Gastrocnemius medialis (tissue), 4 donors: ENCODE results near the gene SLC6A2. TPM values are rescaled to one million over a fixed set of nuclear protein-coding genes. Genes with fewer than 3 reads are reported as not detected.

ENCODE experiments used
- ATAC-seq, 2 donors: fragments of 150-250 bp; one replicate each; pipeline ENCODE4 v1.9.1; 2016
- DNase-seq, 2 donors: peaks; one replicate each; pipeline ENCODE4 v3.0.0-alpha.2; 2019
- H3K27ac ChIP-seq, 4 donors: fragments of 200-600 bp; sonication (generic); 1 replicate in 1 of 4; 2 replicates in 3 of 4; pipeline ENCODE4 v1.5.1; 2016 to 2018; ENCODE audit warnings: mild to moderate bottlenecking in 2 of 4, moderate library complexity in 1 of 4
- H3K27me3 ChIP-seq, 3 donors: fragments of 200-600 bp; sonication (generic) in 2 of 3; 1 replicate in 1 of 3; 2 replicates in 2 of 3; pipeline versions ENCODE4 v1.5.1 to v1.6.0; 2016 to 2019; ENCODE audit warnings: mild to moderate bottlenecking in 1 of 3, moderate library complexity in 1 of 3
- H3K36me3 ChIP-seq, 2 donors: fragments of 200-600 bp; sonication (generic) in 1 of 2; one replicate each; pipeline ENCODE4 v1.5.1; 2017 to 2018
- H3K4me1 ChIP-seq, 2 donors: fragments of 200-600 bp; sonication (generic) in 1 of 2; one replicate each; pipeline ENCODE4 v1.5.1; 2016 to 2017; ENCODE audit warnings: mild to moderate bottlenecking in 2 of 2
- H3K4me3 ChIP-seq, 4 donors: fragments of 200-600 bp; sonication (generic) in 3 of 4; 1 replicate in 1 of 4; 2 replicates in 3 of 4; pipeline ENCODE4 v1.5.1; 2016 to 2019; ENCODE audit warnings: mild to moderate bottlenecking in 2 of 4
- H3K9me3 ChIP-seq, 3 donors: fragments of 200-600 bp; sonication (generic) in 2 of 3; 1 replicate in 1 of 3; 2 replicates in 2 of 3; pipeline ENCODE4 v1.5.1; 2016 to 2019
- CTCF ChIP-seq, 5 experiments: fragments of 450-650 bp in 3 of 5; fragments of 200-600 bp in 2 of 5; sonication (generic) in 2 of 5; IDR thresholded peaks in 4 of 5; conservative IDR thresholded peaks in 1 of 5; 1 replicate in 4 of 5; 2 replicates in 1 of 5; pipeline ENCODE4 v1.5.1; 2016 to 2019; ENCODE audit warnings: antibody characterized with exemption in 5 of 5, mild to moderate bottlenecking in 3 of 5, moderate library complexity in 3 of 5
- POLR2A ChIP-seq, 2 donors: fragments of 450-650 bp; IDR thresholded peaks; one replicate each; pipeline ENCODE4 v1.6.1; 2017; ENCODE audit warnings: antibody characterized with exemption in 2 of 2, mild to moderate bottlenecking in 2 of 2, moderate library complexity in 2 of 2
- in situ Hi-C, 4 donors: fragments of 200-750 bp; cut with MboI; loops; one replicate each; pipeline versions ENCODE4 v1.15.0 to v1.8.0; 2017; ENCODE audit warnings: low sequenced_read_pairs in 4 of 4
- intact Hi-C: fragments of 100-400 bp; cut with DNase I; formaldehyde crosslinking; loops from one replicate; pipeline ENCODE4 v1.15.1; 2023; ENCODE audit warnings: low total_unique reads
- total RNA-seq, 4 donors: library from RNA; depleted of rRNA; stranded (reverse); fragments of >200 nt; gene quantifications; one replicate each; pipeline versions ENCODE4 v1.1.0 to v1.2.3, GENCODE V29; 2016

Gene SLC6A2
- total RNA-seq, 4 donors from 2014 or later = not detected

GRCh38 chr16:55658898-55659420 lies 3.2 kb downstream of the SLC6A2 start:
- DNase-seq (no peak), ATAC-seq (no peak)
- TF ChIP-seq CTCF (IDR thresholded peaks at IDR 0.05 in 4 of 5, conservative IDR thresholded peaks at IDR 0.05 in 1 of 5) = no peak
- TF ChIP-seq POLR2A (IDR thresholded peaks at IDR 0.05) = no peak
- Histone ChIP-seq H3K27me3 (peaks cover 17 to 34% (median 17%) of the 10 kb centered on the region in 3 donors), H3K36me3 (no peaks in the 10 kb centered on the region), H3K4me3 (no peak overlapping the region), H3K9me3 (no peaks in the 10 kb centered on the region), H3K4me1 (no peaks in the 10 kb centered on the region), H3K27ac (no peak overlapping the region)
- intact Hi-C loops (no loop called here), in situ Hi-C loops (loop anchor here in 1 of 4 donors (10.0 kb wide), 1 partner anchor 46 kb away; no protein-coding TSS in a partner anchor)

- H3K4me1 ChIP-seq = no peaks in the 10 kb centered on the region
- intact Hi-C loops = no loop called here
Observed at GRCh38 chr16:55660026-55660425, 4.2 kb downstream of the SLC6A2 start.

GRCh38 chr16:55660828-55661227 lies 5.0 kb downstream of the SLC6A2 start:
- DNase-seq (no peak), ATAC-seq (no peak)
- Histone ChIP-seq H3K4me3 (no peak overlapping the region), H3K27me3 (peaks cover 0 to 15% (median 3%) of the 10 kb centered on the region in 3 donors), H3K4me1 (no peaks in the 10 kb centered on the region), H3K9me3 (no peaks in the 10 kb centered on the region), H3K36me3 (no peaks in the 10 kb centered on the region), H3K27ac (no peak overlapping the region)
- in situ Hi-C loops (no loop called here), intact Hi-C loops (no loop called here)
- no peak for TF ChIP-seq POLR2A (IDR thresholded peaks at IDR 0.05)
- no peak for TF ChIP-seq CTCF (IDR thresholded peaks at IDR 0.05 in 4 of 5, conservative IDR thresholded peaks at IDR 0.05 in 1 of 5)

More at GRCh38 chr16:55660026-55660425, 4.2 kb downstream of the SLC6A2 start:
- no peak for DNase-seq
- Histone ChIP-seq H3K27me3 (peaks cover 7 to 23% (median 8%) of the 10 kb centered on the region in 3 donors), H3K4me3 (no peak overlapping the region), H3K9me3 (no peaks in the 10 kb centered on the region), H3K36me3 (no peaks in the 10 kb centered on the region), H3K27ac (no peak overlapping the region)
- in situ Hi-C loops = no loop called here
- ATAC-seq = no peak
- no peak for TF ChIP-seq POLR2A (IDR thresholded peaks at IDR 0.05)
- no peak for TF ChIP-seq CTCF (IDR thresholded peaks at IDR 0.05 in 4 of 5, conservative IDR thresholded peaks at IDR 0.05 in 1 of 5)

- peak in 1 of 2 donors; percentile 29 for ATAC-seq
- Histone ChIP-seq H3K27ac (peak overlapping the region in 1 of 4 donors; percentile 33), H3K4me3 (no peak overlapping the region), H3K4me1 (no peaks in the 10 kb centered on the region), H3K9me3 (no peaks in the 10 kb centered on the region), H3K36me3 (no peaks in the 10 kb centered on the region), H3K27me3 (peaks cover 0 to 5% (median 0%) of the 10 kb centered on the region in 3 donors)
- intact Hi-C loops (no loop called here), in situ Hi-C loops (no loop called here)
- no peak for DNase-seq
- TF ChIP-seq POLR2A (IDR thresholded peaks at IDR 0.05) (no peak), CTCF (IDR thresholded peaks at IDR 0.05 in 4 of 5, conservative IDR thresholded peaks at IDR 0.05 in 1 of 5) (no peak)
Observed at GRCh38 chr16:55661941-55662643, 6.3 kb downstream of the SLC6A2 start.
